Measurements from ENCODE around the gene AHDC1.

- no peak for TF ChIP-seq EGR1 (IDR thresholded peaks at IDR 0.05)
- no peak for TF ChIP-seq USF1 (IDR thresholded peaks at IDR 0.05)
- TF ChIP-seq NFIC (IDR thresholded peaks at IDR 0.05) = no peak
- TF ChIP-seq YY1 (IDR thresholded peaks at IDR 0.05; ENCODE audit: low read depth) = no peak
- TF ChIP-seq REST (IDR thresholded peaks at IDR 0.05; ENCODE audit: low read depth) = no peak
- no peak for TF ChIP-seq TCF12 (IDR thresholded peaks at IDR 0.05; ENCODE audit: low read depth)
- TF ChIP-seq FOXM1 (IDR thresholded peaks at IDR 0.05; ENCODE audit: borderline replicate concordance, low read depth) = no peak
- no peak for TF ChIP-seq MAX (IDR thresholded peaks at IDR 0.05)
- TF ChIP-seq EP300 (IDR thresholded peaks at IDR 0.05; ENCODE audit: borderline replicate concordance) = no peak
- no peak for TF ChIP-seq CREB1 (IDR thresholded peaks at IDR 0.05; ENCODE audit: low read depth)
Observed at GRCh38 chr1:27499142-27499541, 104.8 kb downstream of the AHDC1 start.

Data from Ishikawa (cell line).